NCI-H82 treated with DMSO at 0.1 percent for 48 hours (cell line): Measurements from ENCODE around the gene CST1.

Experiments
- DNase-seq: peaks from one replicate; lab custom pipeline; 2025; ENCODE audit not compliant: unreplicated experiment; lab: John Stamatoyannopoulos, UW

The CST1 gene

GRCh38 chr20:23710771-23711170 lies 40.0 kb downstream of the CST1 start:
- DNase-seq = no peak

- DNase-seq = no peak
Measured at GRCh38 chr20:23705895-23706294, 44.8 kb downstream of the CST1 start.

GRCh38 chr20:23702021-23702420 lies 48.7 kb downstream of the CST1 start:
- DNase-seq = no peak

GRCh38 chr20:23700931-23701330 lies 49.8 kb downstream of the CST1 start:
- no peak for DNase-seq

- DNase-seq = no peak
Measured at GRCh38 chr20:23697947-23698346, 52.8 kb downstream of the CST1 start.
